ENCODE results near the gene HECTD1. TPM values are rescaled to one million over a fixed set of nuclear protein-coding genes. Genes with fewer than 3 reads are reported as not detected.
"Not testable (repeated sequence)": the region's sequence is repeated elsewhere in the genome, so short reads cannot be mapped to it uniquely, and the experiment has no call there.

Gene HECTD1
- total RNA-seq, 2 experiments from 2014 or later, result 105 to 117 TPM

- Mint-ChIP-seq H3K27me3 (no peaks in the 10 kb centered on the region), H3K4me1 (no peaks in the 10 kb centered on the region), H3K4me3 (no peak overlapping the region), H3K27ac (no peak overlapping the region), H3K36me3 (peaks cover 50% of the 10 kb centered on the region), H3K9me3 (no peaks in the 10 kb centered on the region)
- DNase-seq (no peak), ATAC-seq (ENCODE audit: low read depth) (no peak)
- POLR2A ChIA-PET, result interaction anchor here (0.5 kb wide), 1 partner anchor 41 kb away, joined by 4 read pairs; no protein-coding TSS in a partner anchor
These were observed 100.8 kb downstream of the HECTD1 start for GRCh38 chr14:31106768-31107167.

- no peak for DNase-seq
- Mint-ChIP-seq H3K9me3 (no peaks in the 10 kb centered on the region), H3K36me3 (peaks cover 17% of the 10 kb centered on the region), H3K4me3 (no peak overlapping the region), H3K4me1 (peaks cover 2% of the 10 kb centered on the region), H3K27me3 (no peaks in the 10 kb centered on the region), H3K27ac (peak overlapping the region; percentile 34)
- ATAC-seq (ENCODE audit: low read depth), result no peak
- POLR2A ChIA-PET, result no interaction called here
These were observed 110.5 kb downstream of the HECTD1 start for GRCh38 chr14:31097081-31097480.

GRCh38 chr14:31096255-31096654 lies 111.3 kb downstream of the HECTD1 start:
- Mint-ChIP-seq H3K9me3 (no peaks in the 10 kb centered on the region), H3K27me3 (no peaks in the 10 kb centered on the region), H3K4me1 (peaks cover 2% of the 10 kb centered on the region), H3K4me3 (no peak overlapping the region), H3K27ac (no peak overlapping the region), H3K36me3 (peaks cover 9% of the 10 kb centered on the region)
- ATAC-seq (ENCODE audit: low read depth) (no peak), DNase-seq (no peak)
- POLR2A ChIA-PET, result no interaction called here

GRCh38 chr14:31095817-31096216 lies 111.8 kb downstream of the HECTD1 start:
- ATAC-seq (ENCODE audit: low read depth); H3K9me3 Mint-ChIP-seq; H3K27me3 Mint-ChIP-seq; H3K4me1 Mint-ChIP-seq; H3K36me3 Mint-ChIP-seq; DNase-seq; H3K27ac Mint-ChIP-seq; POLR2A ChIA-PET; H3K4me3 Mint-ChIP-seq: not testable (repeated sequence)

GRCh38 chr14:31093884-31094839 lies 113.4 kb downstream of the HECTD1 start:
- H3K4me3 Mint-ChIP-seq; POLR2A ChIA-PET; ATAC-seq (ENCODE audit: low read depth): not testable (repeated sequence)

GRCh38 chr14:31092160-31092708 lies 115.4 kb downstream of the HECTD1 start:
- Mint-ChIP-seq H3K9me3 (no peaks in the 10 kb centered on the region), H3K36me3 (no peaks in the 10 kb centered on the region), H3K4me1 (no peaks in the 10 kb centered on the region), H3K27ac (no peak overlapping the region), H3K27me3 (no peaks in the 10 kb centered on the region), H3K4me3 (no peak overlapping the region)
- DNase-seq (no peak), ATAC-seq (ENCODE audit: low read depth) (no peak)
- POLR2A ChIA-PET, result no interaction called here

More at GRCh38 chr14:31093884-31094839, 113.4 kb downstream of the HECTD1 start:
- not testable (repeated sequence) for H3K4me1 Mint-ChIP-seq, DNase-seq, H3K36me3 Mint-ChIP-seq, H3K27ac Mint-ChIP-seq, H3K9me3 Mint-ChIP-seq, H3K27me3 Mint-ChIP-seq

- Mint-ChIP-seq H3K4me3 (no peak overlapping the region), H3K36me3 (no peaks in the 10 kb centered on the region)
- POLR2A ChIA-PET, result no interaction called here
These were observed 116.5 kb downstream of the HECTD1 start for GRCh38 chr14:31090883-31091764.

GRCh38 chr14:31086466-31086865 lies 121.1 kb downstream of the HECTD1 start:
- H3K9me3 Mint-ChIP-seq; POLR2A ChIA-PET; H3K27me3 Mint-ChIP-seq; DNase-seq; ATAC-seq (ENCODE audit: low read depth); H3K36me3 Mint-ChIP-seq; H3K4me3 Mint-ChIP-seq; H3K27ac Mint-ChIP-seq; H3K4me1 Mint-ChIP-seq: not testable (repeated sequence)

More at GRCh38 chr14:31090883-31091764, 116.5 kb downstream of the HECTD1 start:
- H3K27ac Mint-ChIP-seq, result no peak overlapping the region
- no peak for ATAC-seq (ENCODE audit: low read depth)
- H3K27me3 Mint-ChIP-seq, result no peaks in the 10 kb centered on the region
- no peaks in the 10 kb centered on the region for H3K4me1 Mint-ChIP-seq
- no peak for DNase-seq
- no peaks in the 10 kb centered on the region for H3K9me3 Mint-ChIP-seq

GRCh38 chr14:31085027-31085426 lies 122.6 kb downstream of the HECTD1 start:
- POLR2A ChIA-PET, result no interaction called here
- no peak overlapping the region for H3K27ac Mint-ChIP-seq
- H3K36me3 Mint-ChIP-seq, result no peaks in the 10 kb centered on the region
- H3K4me3 Mint-ChIP-seq, result no peak overlapping the region
- no peaks in the 10 kb centered on the region for H3K4me1 Mint-ChIP-seq
- DNase-seq (no peak), ATAC-seq (ENCODE audit: low read depth) (no peak)
- H3K27me3 Mint-ChIP-seq, result no peaks in the 10 kb centered on the region
- H3K9me3 Mint-ChIP-seq, result no peaks in the 10 kb centered on the region

- no peaks in the 10 kb centered on the region for H3K4me1 Mint-ChIP-seq
- H3K27ac Mint-ChIP-seq, result no peak overlapping the region
- POLR2A ChIA-PET, result no interaction called here
- H3K36me3 Mint-ChIP-seq, result no peaks in the 10 kb centered on the region
- no peaks in the 10 kb centered on the region for H3K27me3 Mint-ChIP-seq
- H3K9me3 Mint-ChIP-seq, result no peaks in the 10 kb centered on the region
- no peak for ATAC-seq (ENCODE audit: low read depth)
- no peak overlapping the region for H3K4me3 Mint-ChIP-seq
- DNase-seq, result no peak
These were observed 123.2 kb downstream of the HECTD1 start for GRCh38 chr14:31084385-31084784.

- no peaks in the 10 kb centered on the region for H3K36me3 Mint-ChIP-seq
- POLR2A ChIA-PET, result no interaction called here
- DNase-seq (no peak), ATAC-seq (ENCODE audit: low read depth) (no peak)
- H3K9me3 Mint-ChIP-seq, result no peaks in the 10 kb centered on the region
- H3K4me1 Mint-ChIP-seq, result no peaks in the 10 kb centered on the region
- no peaks in the 10 kb centered on the region for H3K27me3 Mint-ChIP-seq
- H3K4me3 Mint-ChIP-seq, result no peak overlapping the region
- H3K27ac Mint-ChIP-seq, result no peak overlapping the region
These were observed 123.8 kb downstream of the HECTD1 start for GRCh38 chr14:31083781-31084180.

- peaks cover 3% of the 10 kb centered on the region for H3K36me3 Mint-ChIP-seq
- no peaks in the 10 kb centered on the region for H3K4me1 Mint-ChIP-seq
- H3K27ac Mint-ChIP-seq, result no peak overlapping the region
- no peaks in the 10 kb centered on the region for H3K9me3 Mint-ChIP-seq
- ATAC-seq (ENCODE audit: low read depth) (no peak), DNase-seq (no peak)
- POLR2A ChIA-PET, result no interaction called here
- H3K27me3 Mint-ChIP-seq, result no peaks in the 10 kb centered on the region
- no peak overlapping the region for H3K4me3 Mint-ChIP-seq
These were observed 127.1 kb downstream of the HECTD1 start for GRCh38 chr14:31080484-31080883.

GRCh38 chr14:31080056-31080455 lies 127.5 kb downstream of the HECTD1 start:
- Mint-ChIP-seq H3K4me3 (no peak overlapping the region), H3K27me3 (no peaks in the 10 kb centered on the region), H3K9me3 (peaks cover 3% of the 10 kb centered on the region), H3K4me1 (no peaks in the 10 kb centered on the region), H3K36me3 (peaks cover 7% of the 10 kb centered on the region), H3K27ac (no peak overlapping the region)
- POLR2A ChIA-PET, result no interaction called here
- ATAC-seq (ENCODE audit: low read depth) (no peak), DNase-seq (no peak)

Data from activated naive CD8-positive, alpha-beta T cell treated with anti-CD3 and anti-CD28 coated beads, Interleukin-2, amount 10 ng/mL, durations not matched to agents 7 days and 5 days (primary cell).